Measurements from ENCODE around the gene MED15.

The MED15 gene

DNA sequence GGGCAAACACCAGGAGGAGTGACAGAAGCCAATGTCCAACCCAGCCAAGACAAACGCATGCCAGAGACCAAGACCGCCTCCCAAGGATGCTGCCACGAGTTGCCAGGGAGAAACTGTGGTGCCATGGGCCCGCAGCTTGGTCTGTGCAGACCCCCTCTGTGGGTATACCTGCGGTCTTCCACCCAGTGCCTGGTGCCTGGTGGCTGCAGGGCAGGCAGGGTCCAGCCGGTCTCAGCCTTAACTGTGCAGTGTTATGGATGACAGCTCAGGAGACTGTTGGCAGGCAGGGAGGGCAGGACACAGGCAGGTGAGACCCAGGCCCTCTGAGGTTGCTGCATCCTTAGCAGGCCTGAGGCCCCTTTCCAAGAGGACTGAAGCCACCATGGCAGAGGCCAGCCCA is 97.9 kb downstream of the MED15 start:
- H2BK120ac ChIP-seq (ENCODE audit: low read depth, low read length), result no peak overlapping the region
- no peak overlapping the region for H3K27ac ChIP-seq (ENCODE audit: low read depth, low read length)
- no peak for DNase-seq
- H3K4me2 ChIP-seq (ENCODE audit: low read length), result no peak overlapping the region
- H3K9ac ChIP-seq (ENCODE audit: low read length), result no peak overlapping the region
- no peak overlapping the region for H3K56ac ChIP-seq (ENCODE audit: low read length)
- H3K36me3 ChIP-seq (ENCODE audit: control insufficient read depth, insufficient read depth, low read length), result no peaks in the 10 kb centered on the region
- no peak overlapping the region for H3K18ac ChIP-seq (ENCODE audit: low read length)
- H4K8ac ChIP-seq (ENCODE audit: low read depth, low read length), result no peak overlapping the region
- H2BK5ac ChIP-seq (ENCODE audit: low read length), result no peak overlapping the region
- H3K4me3 ChIP-seq (ENCODE audit: low read length), result no peak overlapping the region
- H3K27me3 ChIP-seq (ENCODE audit: insufficient read depth, low read length, poor library complexity), result no peaks in the 10 kb centered on the region
- peaks cover 1% of the 10 kb centered on the region for H3K4me1 ChIP-seq (ENCODE audit: control insufficient read depth, low read depth, low read length)
- H3K23ac ChIP-seq (ENCODE audit: low read length), result no peak overlapping the region
- H2AK5ac ChIP-seq (ENCODE audit: low read length), result no peak overlapping the region
- H3K79me2 ChIP-seq (ENCODE audit: control insufficient read depth, insufficient read depth, low read length), result no peaks in the 10 kb centered on the region
- no peak overlapping the region for H4K5ac ChIP-seq (ENCODE audit: low read length)
- no peaks in the 10 kb centered on the region for H3K79me1 ChIP-seq (ENCODE audit: low read length)
- H2BK15ac ChIP-seq (replicated peaks; ENCODE audit: low read depth), result no peak overlapping the region
- WGBS (ENCODE audit: extremely low coverage, insufficient coverage, low lambda C conversion rate), result no CpG with 5 or more reads among the region's 6 CpGs
- H3K4ac ChIP-seq (ENCODE audit: low read depth, low read length), result no peak overlapping the region

DNA sequence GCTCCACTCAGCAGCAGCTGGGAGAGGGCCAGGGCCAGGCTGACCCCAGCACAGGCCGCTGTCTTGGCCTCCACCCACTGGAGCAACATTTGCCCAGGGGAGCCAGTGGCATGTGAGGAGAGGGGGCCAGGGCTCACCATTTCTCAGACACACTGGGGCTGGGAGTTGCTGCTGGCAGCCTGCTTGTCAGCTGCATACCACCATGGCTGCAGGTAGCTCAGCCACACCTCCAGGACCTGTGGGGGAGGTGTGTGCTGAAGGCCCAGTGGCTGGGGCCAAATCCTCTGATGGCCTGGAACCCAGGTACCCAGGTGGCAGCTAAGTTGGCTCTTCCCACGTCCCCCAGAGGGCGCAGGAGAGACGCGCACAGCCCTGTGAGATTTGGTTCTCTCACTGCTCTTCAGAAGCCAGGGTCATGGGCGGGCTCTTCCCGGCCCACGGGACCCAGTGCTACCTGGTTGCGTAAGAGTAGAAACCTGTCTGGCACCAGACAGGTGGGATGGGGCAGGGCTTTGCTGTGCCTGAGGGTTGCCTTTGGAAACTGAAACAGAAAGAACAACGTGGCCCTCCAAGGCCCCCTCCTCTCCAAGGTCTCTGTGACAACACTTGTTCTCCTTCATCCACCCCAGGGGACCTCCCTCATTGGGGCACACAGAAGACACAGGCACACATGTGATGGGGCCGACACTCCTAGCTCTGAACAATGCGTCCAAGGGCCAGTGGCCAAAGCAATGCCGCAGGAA is 98.8 kb downstream of the MED15 start:
- H3K4me2 ChIP-seq (ENCODE audit: low read length), result no peak overlapping the region
- H4K5ac ChIP-seq (ENCODE audit: low read length), result no peak overlapping the region
- no peak overlapping the region for H4K8ac ChIP-seq (ENCODE audit: low read depth, low read length)
- no peak overlapping the region for H2BK5ac ChIP-seq (ENCODE audit: low read length)
- no peak overlapping the region for H3K4me3 ChIP-seq (ENCODE audit: low read length)
- H3K4me1 ChIP-seq (ENCODE audit: control insufficient read depth, low read depth, low read length), result peaks cover 1% of the 10 kb centered on the region
- H3K79me1 ChIP-seq (ENCODE audit: low read length), result no peaks in the 10 kb centered on the region
- WGBS (ENCODE audit: extremely low coverage, insufficient coverage, low lambda C conversion rate), result no CpG with 5 or more reads among the region's 13 CpGs
- no peak overlapping the region for H3K18ac ChIP-seq (ENCODE audit: low read length)
- peak overlapping the region; percentile 57 for H3K56ac ChIP-seq (ENCODE audit: low read length)
- no peak overlapping the region for H3K9ac ChIP-seq (ENCODE audit: low read length)
- no peak overlapping the region for H2BK120ac ChIP-seq (ENCODE audit: low read depth, low read length)
- peak; percentile 95 for DNase-seq
- H2AK5ac ChIP-seq (ENCODE audit: low read length), result no peak overlapping the region
- no peak overlapping the region for H3K4ac ChIP-seq (ENCODE audit: low read depth, low read length)
- H3K36me3 ChIP-seq (ENCODE audit: control insufficient read depth, insufficient read depth, low read length), result no peaks in the 10 kb centered on the region
- H3K27ac ChIP-seq (ENCODE audit: low read depth, low read length), result no peak overlapping the region
- H3K79me2 ChIP-seq (ENCODE audit: control insufficient read depth, insufficient read depth, low read length), result no peaks in the 10 kb centered on the region
- no peaks in the 10 kb centered on the region for H3K27me3 ChIP-seq (ENCODE audit: insufficient read depth, low read length, poor library complexity)
- H2BK15ac ChIP-seq (replicated peaks; ENCODE audit: low read depth), result no peak overlapping the region
- H3K23ac ChIP-seq (ENCODE audit: low read length), result no peak overlapping the region

GRCh38 chr22:20606784-20607128 is 99.3 kb downstream of the MED15 start:
- Histone ChIP-seq H4K8ac (ENCODE audit: low read depth, low read length) (no peak overlapping the region), H3K27ac (ENCODE audit: low read depth, low read length) (no peak overlapping the region), H3K56ac (ENCODE audit: low read length) (no peak overlapping the region), H3K18ac (ENCODE audit: low read length) (no peak overlapping the region), H3K4me1 (ENCODE audit: control insufficient read depth, low read depth, low read length) (peaks cover 1% of the 10 kb centered on the region), H3K36me3 (ENCODE audit: control insufficient read depth, insufficient read depth, low read length) (no peaks in the 10 kb centered on the region), H2AK5ac (ENCODE audit: low read length) (no peak overlapping the region), H3K4me2 (ENCODE audit: low read length) (no peak overlapping the region), H3K79me2 (ENCODE audit: control insufficient read depth, insufficient read depth, low read length) (no peaks in the 10 kb centered on the region), H2BK120ac (ENCODE audit: low read depth, low read length) (no peak overlapping the region), H2BK5ac (ENCODE audit: low read length) (no peak overlapping the region), H3K9ac (ENCODE audit: low read length) (no peak overlapping the region), H2BK15ac (replicated peaks; ENCODE audit: low read depth) (no peak overlapping the region), H3K23ac (ENCODE audit: low read length) (no peak overlapping the region), H3K79me1 (ENCODE audit: low read length) (no peaks in the 10 kb centered on the region), H4K5ac (ENCODE audit: low read length) (no peak overlapping the region), H3K4ac (ENCODE audit: low read depth, low read length) (no peak overlapping the region), H3K4me3 (ENCODE audit: low read length) (no peak overlapping the region), H3K27me3 (ENCODE audit: insufficient read depth, low read length, poor library complexity) (no peaks in the 10 kb centered on the region)
- DNase-seq, result no peak
- no CpG with 5 or more reads among the region's 9 CpGs for WGBS (ENCODE audit: extremely low coverage, insufficient coverage, low lambda C conversion rate)

- Histone ChIP-seq H3K4me1 (ENCODE audit: control insufficient read depth, low read depth, low read length) (peaks cover 1% of the 10 kb centered on the region), H3K23ac (ENCODE audit: low read length) (no peak overlapping the region), H3K79me2 (ENCODE audit: control insufficient read depth, insufficient read depth, low read length) (no peaks in the 10 kb centered on the region), H4K5ac (ENCODE audit: low read length) (no peak overlapping the region), H3K79me1 (ENCODE audit: low read length) (no peaks in the 10 kb centered on the region), H3K56ac (ENCODE audit: low read length) (no peak overlapping the region), H3K4me3 (ENCODE audit: low read length) (no peak overlapping the region), H3K36me3 (ENCODE audit: control insufficient read depth, insufficient read depth, low read length) (no peaks in the 10 kb centered on the region), H2BK15ac (replicated peaks; ENCODE audit: low read depth) (no peak overlapping the region), H3K4ac (ENCODE audit: low read depth, low read length) (no peak overlapping the region), H3K9ac (ENCODE audit: low read length) (no peak overlapping the region), H3K27ac (ENCODE audit: low read depth, low read length) (no peak overlapping the region), H2BK5ac (ENCODE audit: low read length) (no peak overlapping the region), H4K8ac (ENCODE audit: low read depth, low read length) (no peak overlapping the region), H3K18ac (ENCODE audit: low read length) (no peak overlapping the region), H3K27me3 (ENCODE audit: insufficient read depth, low read length, poor library complexity) (no peaks in the 10 kb centered on the region), H2BK120ac (ENCODE audit: low read depth, low read length) (no peak overlapping the region), H2AK5ac (ENCODE audit: low read length) (no peak overlapping the region), H3K4me2 (ENCODE audit: low read length) (no peak overlapping the region)
- peak; percentile 26 for DNase-seq
- no CpG with 5 or more reads among the region's 31 CpGs for WGBS (ENCODE audit: extremely low coverage, insufficient coverage, low lambda C conversion rate)
Observed at GRCh38 chr22:20607157-20607907, 99.9 kb downstream of the MED15 start.

DNA sequence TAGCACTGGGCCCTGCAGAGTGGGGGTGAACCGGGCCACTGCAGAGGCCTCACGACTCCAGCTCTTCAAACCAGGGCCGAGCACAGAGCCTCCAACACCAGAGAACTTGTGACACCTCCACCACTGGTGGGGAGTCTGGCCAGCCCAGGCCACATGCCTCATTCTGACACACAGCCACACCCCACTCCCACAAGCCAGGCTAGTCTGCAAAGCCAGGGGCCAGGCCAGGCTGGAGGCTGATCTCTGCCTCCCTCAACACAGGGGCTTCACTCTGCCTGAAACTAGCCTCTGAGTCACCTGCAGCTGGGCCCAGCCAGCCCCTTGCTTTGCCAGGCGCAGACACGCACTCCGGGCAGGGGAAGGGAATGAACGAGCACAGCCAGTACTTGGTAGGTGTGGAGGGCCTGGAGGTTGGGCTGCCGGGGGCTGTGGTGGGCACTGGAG is 102.9 kb downstream of the MED15 start:
- H2BK120ac ChIP-seq (ENCODE audit: low read depth, low read length), result no peak overlapping the region
- peaks cover 1% of the 10 kb centered on the region for H3K4me1 ChIP-seq (ENCODE audit: control insufficient read depth, low read depth, low read length)

More for the DNA sequence above, 102.9 kb downstream of the MED15 start:
- no peak overlapping the region for H2BK5ac ChIP-seq (ENCODE audit: low read length)
- no peak overlapping the region for H3K27ac ChIP-seq (ENCODE audit: low read depth, low read length)
- no peak overlapping the region for H3K4me2 ChIP-seq (ENCODE audit: low read length)
- H3K9ac ChIP-seq (ENCODE audit: low read length), result no peak overlapping the region
- H4K5ac ChIP-seq (ENCODE audit: low read length), result no peak overlapping the region
- no peak overlapping the region for H3K4me3 ChIP-seq (ENCODE audit: low read length)
- no peak overlapping the region for H4K8ac ChIP-seq (ENCODE audit: low read depth, low read length)
- H3K56ac ChIP-seq (ENCODE audit: low read length), result no peak overlapping the region
- H3K36me3 ChIP-seq (ENCODE audit: control insufficient read depth, insufficient read depth, low read length), result no peaks in the 10 kb centered on the region
- WGBS (ENCODE audit: extremely low coverage, insufficient coverage, low lambda C conversion rate), result no CpG with 5 or more reads among the region's 8 CpGs
- H3K18ac ChIP-seq (ENCODE audit: low read length), result no peak overlapping the region
- no peak overlapping the region for H2AK5ac ChIP-seq (ENCODE audit: low read length)
- no peaks in the 10 kb centered on the region for H3K79me2 ChIP-seq (ENCODE audit: control insufficient read depth, insufficient read depth, low read length)
- no peak overlapping the region for H2BK15ac ChIP-seq (replicated peaks; ENCODE audit: low read depth)
- DNase-seq, result no peak
- no peak overlapping the region for H3K4ac ChIP-seq (ENCODE audit: low read depth, low read length)
- H3K27me3 ChIP-seq (ENCODE audit: insufficient read depth, low read length, poor library complexity), result no peaks in the 10 kb centered on the region
- H3K79me1 ChIP-seq (ENCODE audit: low read length), result no peaks in the 10 kb centered on the region
- H3K23ac ChIP-seq (ENCODE audit: low read length), result no peak overlapping the region

Measured in mesendoderm (in vitro differentiated cells).